Glutamatergic neuron (in vitro differentiated cells): ENCODE data around the gene BANF1. TPM values are rescaled to one million over a fixed set of nuclear protein-coding genes. Genes with fewer than 3 reads are reported as not detected.

Source experiments
- DNase-seq: peaks from one replicate; pipeline ENCODE4 v3.0.0; 2022
- H3K27ac Mint-ChIP-seq: one replicate; pipeline ENCODE4 v1.8.0; 2020; ENCODE audit warnings: mild to moderate bottlenecking, mixed read lengths, inconsistent platforms; ENCODE audit not compliant: unreplicated experiment
- H3K27me3 Mint-ChIP-seq: one replicate; pipeline ENCODE4 v1.8.0; 2020; ENCODE audit warnings: mild to moderate bottlenecking, moderate library complexity, mixed read lengths, inconsistent platforms; ENCODE audit not compliant: unreplicated experiment
- H3K36me3 Mint-ChIP-seq: one replicate; pipeline ENCODE4 v1.8.0; 2020; ENCODE audit warnings: mild to moderate bottlenecking, mixed read lengths, inconsistent platforms; ENCODE audit not compliant: unreplicated experiment
- H3K4me1 Mint-ChIP-seq: one replicate; pipeline ENCODE4 v1.8.0; 2020; ENCODE audit warnings: mild to moderate bottlenecking, low read depth, mixed read lengths, inconsistent platforms; ENCODE audit not compliant: unreplicated experiment
- H3K4me3 Mint-ChIP-seq: one replicate; pipeline ENCODE4 v1.8.0; 2020; ENCODE audit warnings: mild to moderate bottlenecking, mixed read lengths, inconsistent platforms; ENCODE audit not compliant: unreplicated experiment
- H3K9me3 Mint-ChIP-seq: one replicate; pipeline ENCODE4 v1.8.0; 2020; ENCODE audit warnings: mild to moderate bottlenecking, moderate library complexity, mixed read lengths, inconsistent platforms; ENCODE audit not compliant: unreplicated experiment
- total RNA-seq: library from RNA; stranded (reverse); fragmentation: NEBNext Ultra II Directional; extraction: Animal tissue kit (Norgen Biotek cat#: 25700); gene quantifications from one replicate; pipeline ENCODE4 v1.2.1, GENCODE V29; 2021; ENCODE audit not compliant: unreplicated experiment
- TF ChIP-seq, protein P1 (sequence below): fragments of 200-600 bp; sonication (generic); IDR thresholded peaks from one replicate; pipeline ENCODE4 v1.5.0; 2021; ENCODE audit not compliant: partially characterized antibody, unreplicated experiment

The BANF1 gene
- total RNA-seq, 1 donor from 2014 or later = 135 TPM

DNA sequence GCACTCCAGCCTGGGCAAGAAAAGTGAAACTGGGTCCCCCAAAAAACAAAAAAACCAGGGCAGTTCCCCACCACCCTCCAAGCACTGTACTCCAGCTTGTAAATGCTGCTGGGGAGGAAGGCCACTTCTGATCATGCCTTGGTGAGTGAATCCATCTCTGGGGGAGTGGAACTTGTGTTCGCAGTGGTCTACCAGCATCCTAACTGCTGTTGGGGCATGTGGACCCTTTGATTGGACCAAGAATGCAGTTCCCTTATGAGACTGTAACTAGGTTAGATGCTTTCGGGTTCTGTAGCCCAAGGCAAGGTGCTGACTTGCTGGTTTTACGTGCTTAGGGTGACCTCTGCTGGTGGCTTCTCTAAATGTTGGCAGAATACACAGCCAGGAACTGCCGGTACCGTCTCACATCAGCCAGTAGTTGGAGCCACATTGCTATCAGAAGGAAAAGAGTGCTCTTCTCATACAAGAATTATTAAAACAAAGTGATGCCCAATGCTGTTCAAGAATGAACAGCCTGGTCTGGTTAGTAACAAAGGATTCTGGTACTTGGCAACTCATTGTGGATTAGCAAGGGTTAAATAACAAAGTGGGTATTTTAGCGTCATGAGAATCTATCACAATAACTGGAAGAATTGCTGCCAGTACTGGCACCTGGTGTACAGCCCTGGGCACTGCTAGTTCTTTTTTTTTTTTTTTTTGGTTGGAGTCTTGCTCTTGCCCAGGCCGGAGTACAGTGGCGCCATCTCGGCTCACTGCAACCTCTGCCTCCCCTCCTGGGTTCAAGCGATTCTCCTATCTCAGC is 13.3 kb upstream of the BANF1 start:
- Mint-ChIP-seq H3K9me3 (no peaks in the 10 kb centered on the region), H3K27ac (peak overlapping the region; percentile 77), H3K27me3 (no peaks in the 10 kb centered on the region), H3K4me3 (no peak overlapping the region), H3K36me3 (no peaks in the 10 kb centered on the region), H3K4me1 (no peaks in the 10 kb centered on the region)
- DNase-seq = peak; percentile 83
- TF ChIP-seq, protein P1, sequence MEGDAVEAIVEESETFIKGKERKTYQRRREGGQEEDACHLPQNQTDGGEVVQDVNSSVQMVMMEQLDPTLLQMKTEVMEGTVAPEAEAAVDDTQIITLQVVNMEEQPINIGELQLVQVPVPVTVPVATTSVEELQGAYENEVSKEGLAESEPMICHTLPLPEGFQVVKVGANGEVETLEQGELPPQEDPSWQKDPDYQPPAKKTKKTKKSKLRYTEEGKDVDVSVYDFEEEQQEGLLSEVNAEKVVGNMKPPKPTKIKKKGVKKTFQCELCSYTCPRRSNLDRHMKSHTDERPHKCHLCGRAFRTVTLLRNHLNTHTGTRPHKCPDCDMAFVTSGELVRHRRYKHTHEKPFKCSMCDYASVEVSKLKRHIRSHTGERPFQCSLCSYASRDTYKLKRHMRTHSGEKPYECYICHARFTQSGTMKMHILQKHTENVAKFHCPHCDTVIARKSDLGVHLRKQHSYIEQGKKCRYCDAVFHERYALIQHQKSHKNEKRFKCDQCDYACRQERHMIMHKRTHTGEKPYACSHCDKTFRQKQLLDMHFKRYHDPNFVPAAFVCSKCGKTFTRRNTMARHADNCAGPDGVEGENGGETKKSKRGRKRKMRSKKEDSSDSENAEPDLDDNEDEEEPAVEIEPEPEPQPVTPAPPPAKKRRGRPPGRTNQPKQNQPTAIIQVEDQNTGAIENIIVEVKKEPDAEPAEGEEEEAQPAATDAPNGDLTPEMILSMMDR = peak; percentile 80

DNA sequence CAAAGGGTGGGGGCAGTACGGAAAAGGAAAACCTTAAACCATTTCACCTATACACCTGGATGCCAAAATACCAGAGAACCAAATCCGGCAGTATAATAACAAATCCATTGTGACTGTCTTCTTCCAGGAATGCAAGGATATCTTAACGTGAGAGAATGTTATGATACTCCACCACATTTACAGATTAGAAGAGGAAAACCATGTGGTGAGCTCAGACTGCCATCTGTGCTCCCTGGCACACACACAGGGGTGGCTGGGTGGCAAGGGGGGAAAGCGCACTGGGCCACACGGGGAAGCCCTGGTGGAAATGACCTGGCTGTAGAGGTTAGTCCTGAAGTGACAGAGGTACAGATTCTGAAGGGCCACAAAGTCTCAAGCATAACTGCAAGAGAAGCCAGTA is 10.2 kb upstream of the BANF1 start:
- Mint-ChIP-seq H3K9me3 (no peaks in the 10 kb centered on the region), H3K4me1 (no peaks in the 10 kb centered on the region), H3K36me3 (no peaks in the 10 kb centered on the region), H3K27ac (no peak overlapping the region), H3K4me3 (no peak overlapping the region), H3K27me3 (no peaks in the 10 kb centered on the region)
- TF ChIP-seq, protein P1 = no peak
- DNase-seq = no peak

GRCh38 chr11:65997286-65997685 is 5.0 kb upstream of the BANF1 start:
- TF ChIP-seq, protein P1 = no peak
- H3K27me3 Mint-ChIP-seq = peaks cover 8% of the 10 kb centered on the region
- no peak overlapping the region for H3K27ac Mint-ChIP-seq
- no peak for DNase-seq
- H3K9me3 Mint-ChIP-seq = no peaks in the 10 kb centered on the region
- no peak overlapping the region for H3K4me3 Mint-ChIP-seq
- H3K4me1 Mint-ChIP-seq = peaks cover 4% of the 10 kb centered on the region
- H3K36me3 Mint-ChIP-seq = no peaks in the 10 kb centered on the region

DNA sequence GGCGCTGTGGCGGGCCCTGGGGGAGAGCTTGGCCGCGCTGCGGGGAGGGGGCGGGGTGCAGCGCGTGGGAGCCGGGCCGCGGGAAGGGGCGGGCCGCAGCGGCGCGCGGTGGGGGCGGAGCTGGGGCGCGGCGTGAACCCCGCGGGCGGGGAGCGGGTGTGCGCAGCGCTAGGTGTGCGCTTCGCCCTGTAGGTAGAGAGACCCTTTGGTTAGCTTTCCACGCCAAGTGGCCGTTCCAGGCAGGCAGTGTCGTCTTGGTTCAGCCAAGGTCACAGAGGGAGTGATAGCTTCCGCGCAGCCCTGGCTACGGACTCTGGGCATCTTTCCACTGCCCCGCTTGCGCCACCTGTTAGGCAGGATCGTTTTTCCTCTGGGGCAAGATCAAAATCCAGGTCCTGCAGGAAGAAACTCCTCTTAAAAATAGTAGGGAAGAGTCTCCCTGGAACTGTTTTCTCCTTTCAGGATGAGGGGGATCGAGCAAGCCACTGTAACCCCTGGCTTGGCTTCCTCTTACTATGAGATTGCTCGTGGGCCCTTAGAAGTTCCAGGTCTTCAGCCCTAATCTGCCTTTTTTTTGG is 434 bp downstream of the BANF1 start:
- H3K27me3 Mint-ChIP-seq = peaks cover 8% of the 10 kb centered on the region
- peak overlapping the region; percentile 99 for H3K4me3 Mint-ChIP-seq
- DNase-seq = no peak
- TF ChIP-seq, protein P1 = no peak
- no peak overlapping the region for H3K27ac Mint-ChIP-seq
- no peaks in the 10 kb centered on the region for H3K36me3 Mint-ChIP-seq
- H3K9me3 Mint-ChIP-seq = peaks cover 2% of the 10 kb centered on the region
- H3K4me1 Mint-ChIP-seq = peaks cover 11% of the 10 kb centered on the region

- H3K4me1 Mint-ChIP-seq = peaks cover 11% of the 10 kb centered on the region
Measured at GRCh38 chr11:66003291-66003690, 988 bp downstream of the BANF1 start.

More at GRCh38 chr11:66003291-66003690, 988 bp downstream of the BANF1 start:
- Mint-ChIP-seq H3K27me3 (peaks cover 8% of the 10 kb centered on the region), H3K36me3 (no peaks in the 10 kb centered on the region), H3K9me3 (peaks cover 2% of the 10 kb centered on the region), H3K4me3 (peak overlapping the region; percentile 92), H3K27ac (no peak overlapping the region)
- TF ChIP-seq, protein P1 = no peak
- DNase-seq = no peak
